Esophagus squamous epithelium (tissue), 5 donors: ENCODE measurements around the gene PTH2. TPM values are rescaled to one million over a fixed set of nuclear protein-coding genes. Genes with fewer than 3 reads are reported as not detected.

Source experiments
- DNase-seq: peaks from one replicate; lab custom pipeline; 2025; lab: John Stamatoyannopoulos, UW
- H3K27ac ChIP-seq, 4 donors: fragments of 200-600 bp; sonication (generic); one replicate each; pipeline ENCODE4 v1.5.1; 2016 to 2019; ENCODE audit warnings: mild to moderate bottlenecking in 1 of 4
- H3K27me3 ChIP-seq, 4 donors: fragments of 200-600 bp; sonication (generic); 1 replicate in 3 of 4; 2 replicates in 1 of 4; pipeline versions ENCODE4 v1.5.1 to v1.6.0; 2017 to 2021; ENCODE audit warnings: antibody characterized with exemption in 1 of 4
- H3K36me3 ChIP-seq, 3 donors: fragments of 200-600 bp; sonication (generic); one replicate each; pipeline ENCODE4 v1.5.1; 2016 to 2019
- H3K4me1 ChIP-seq, 3 donors: fragments of 200-600 bp; sonication (generic); one replicate each; pipeline ENCODE4 v1.5.1; 2017 to 2019
- H3K4me3 ChIP-seq, 4 donors: fragments of 200-600 bp; sonication (generic); 1 replicate in 3 of 4; 2 replicates in 1 of 4; pipeline ENCODE4 v1.5.1; 2016 to 2019; ENCODE audit warnings: mild to moderate bottlenecking in 2 of 4, moderate library complexity in 1 of 4
- H3K9me3 ChIP-seq, 3 donors: fragments of 200-600 bp; sonication (generic); one replicate each; pipeline ENCODE4 v1.5.1; 2016 to 2019
- CTCF ChIP-seq, 6 experiments: fragments of 450-650 bp in 4 of 6; fragments of 200-600 bp in 2 of 6; sonication (generic) in 2 of 6; IDR thresholded peaks; one replicate each; pipeline ENCODE4 v1.5.1; 2016 to 2019; ENCODE audit warnings: antibody characterized with exemption in 6 of 6, mild to moderate bottlenecking in 4 of 6, moderate library complexity in 4 of 6
- POLR2A ChIP-seq, 4 donors: fragments of 450-650 bp; IDR thresholded peaks; one replicate each; pipeline ENCODE4 v1.6.1; 2017; ENCODE audit warnings: antibody characterized with exemption in 4 of 4, mild to moderate bottlenecking in 4 of 4, moderate library complexity in 3 of 4
- WGBS, 2 donors: methylation state at CpG; one replicate each; pipeline ENCODE4 v1.1.5; 2018; 5-methylcytosine and 5-hydroxymethylcytosine counted together
- intact Hi-C: fragments of 100-400 bp; cut with DNase I; formaldehyde crosslinking; loops from one replicate; pipeline ENCODE4 v1.15.0; 2022
- total RNA-seq, 4 donors: library from RNA; depleted of rRNA; stranded (reverse); fragments of >200 nt; gene quantifications; one replicate each; pipeline ENCODE4 v1.1.0, GENCODE V29; 2016
- donor health status: DM: yes; HTN: yes; CAD: no.

Gene PTH2
- total RNA-seq, 4 donors from 2014 or later = not detected

GRCh38 chr19:49407079-49407478 lies 16.2 kb downstream of the PTH2 start:
- intact Hi-C loops = no loop called here
- no peaks in the 10 kb centered on the region for H3K9me3 ChIP-seq
- H3K27me3 ChIP-seq = no peaks in the 10 kb centered on the region
- no peaks in the 10 kb centered on the region for H3K4me1 ChIP-seq
- TF ChIP-seq CTCF (IDR thresholded peaks at IDR 0.05) (no peak), POLR2A (IDR thresholded peaks at IDR 0.05) (no peak)
- no peaks in the 10 kb centered on the region for H3K36me3 ChIP-seq
- 61 to 70% methylated on average over 6 to 7 of the region's 7 CpGs for WGBS, 2 donors
- no peak overlapping the region for H3K27ac ChIP-seq
- DNase-seq = no peak
- no peak overlapping the region for H3K4me3 ChIP-seq

- H3K4me3 ChIP-seq = no peak overlapping the region
- no peaks in the 10 kb centered on the region for H3K36me3 ChIP-seq
- H3K9me3 ChIP-seq = no peaks in the 10 kb centered on the region
- WGBS, 2 donors = 47 to 64% methylated on average over 5 to 6 of the region's 7 CpGs
- no peaks in the 10 kb centered on the region for H3K4me1 ChIP-seq
- TF ChIP-seq POLR2A (IDR thresholded peaks at IDR 0.05) (no peak), CTCF (IDR thresholded peaks at IDR 0.05) (no peak)
- DNase-seq = no peak
- intact Hi-C loops = no loop called here
- H3K27me3 ChIP-seq = no peaks in the 10 kb centered on the region
- H3K27ac ChIP-seq = no peak overlapping the region
Observed at GRCh38 chr19:49403404-49404187, 19.6 kb downstream of the PTH2 start.

GRCh38 chr19:49400029-49400428 lies 23.2 kb downstream of the PTH2 start:
- Histone ChIP-seq H3K36me3 (no peaks in the 10 kb centered on the region), H3K27me3 (peaks cover 0 to 11% (median 0%) of the 10 kb centered on the region in 4 donors), H3K4me3 (no peak overlapping the region), H3K4me1 (no peaks in the 10 kb centered on the region), H3K27ac (no peak overlapping the region), H3K9me3 (no peaks in the 10 kb centered on the region)
- DNase-seq = no peak
- TF ChIP-seq POLR2A (IDR thresholded peaks at IDR 0.05) (no peak), CTCF (IDR thresholded peaks at IDR 0.05) (no peak)
- intact Hi-C loops = no loop called here
- 79 to 82% methylated on average over 6 of the region's 6 CpGs for WGBS, 2 donors

- H3K36me3 ChIP-seq = no peaks in the 10 kb centered on the region
- H3K9me3 ChIP-seq = no peaks in the 10 kb centered on the region
- WGBS, 2 donors = 85 to 100% methylated on average over 1 to 6 of the region's 6 CpGs
- intact Hi-C loops = no loop called here
- TF ChIP-seq POLR2A (IDR thresholded peaks at IDR 0.05) = no peak
- TF ChIP-seq CTCF (IDR thresholded peaks at IDR 0.05) = no peak
- DNase-seq = no peak
- no peak overlapping the region for H3K4me3 ChIP-seq
- H3K27ac ChIP-seq = no peak overlapping the region
- peaks cover 0 to 22% (median 0%) of the 10 kb centered on the region in 4 donors for H3K27me3 ChIP-seq
- H3K4me1 ChIP-seq = no peaks in the 10 kb centered on the region
Observed at GRCh38 chr19:49398931-49399330, 24.3 kb downstream of the PTH2 start.

- Histone ChIP-seq H3K27me3 (peaks cover 0 to 29% (median 0%) of the 10 kb centered on the region in 4 donors), H3K4me3 (no peak overlapping the region), H3K27ac (no peak overlapping the region), H3K36me3 (no peaks in the 10 kb centered on the region), H3K4me1 (no peaks in the 10 kb centered on the region), H3K9me3 (no peaks in the 10 kb centered on the region)
- no peak for DNase-seq
- 58 to 62% methylated on average over 9 to 10 of the region's 11 CpGs for WGBS, 2 donors
- intact Hi-C loops = no loop called here
- TF ChIP-seq POLR2A (IDR thresholded peaks at IDR 0.05) (no peak), CTCF (IDR thresholded peaks at IDR 0.05) (no peak)
Observed at GRCh38 chr19:49398001-49398615, 25.1 kb downstream of the PTH2 start.
